PC-3 (cell line): ENCODE measurements around the gene PKLR.

Experiments used
- EZH2 ChIP-seq: fragments of 300-600 bp; sonication (generic); IDR thresholded peaks from one replicate; pipeline ENCODE4 v1.6.1; 2017; ENCODE audit warnings: antibody characterized with exemption, mild to moderate bottlenecking, low read length; ENCODE audit not compliant: unreplicated experiment
- EZH2phosphoT487 ChIP-seq: fragments of 300-600 bp; sonication (generic); IDR thresholded peaks from 2 replicates; pipeline ENCODE4 v1.6.1; 2018; ENCODE audit warnings: mild to moderate bottlenecking, antibody characterized with exemption, low read length, borderline replicate concordance
- TF ChIP-seq, protein P1 (sequence below): fragments of 300-600 bp; sonication (generic); conservative IDR thresholded peaks from 2 replicates; pipeline ENCODE4 v1.5.1; 2017; ENCODE audit warnings: antibody characterized with exemption, low read depth, mild to moderate bottlenecking, low read length

DNA sequence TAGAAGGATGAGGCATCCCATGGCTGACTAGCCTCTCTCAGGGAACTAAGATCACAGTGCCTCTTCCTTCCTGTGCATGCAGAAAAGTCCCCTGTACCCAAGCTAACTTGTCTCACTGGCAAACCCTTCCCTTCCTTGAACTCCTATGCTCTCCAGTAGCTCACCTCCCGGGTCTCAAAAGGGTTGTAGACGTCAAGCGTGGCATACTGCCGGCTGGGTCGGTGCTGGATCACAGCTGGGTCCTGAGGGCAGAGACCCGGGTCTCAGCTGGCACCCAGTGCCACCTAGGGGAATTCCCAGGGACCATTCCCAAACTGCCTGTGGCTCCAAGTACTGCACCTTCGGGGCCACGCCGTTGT, 39.8 kb downstream of the PKLR start:
- TF ChIP-seq, protein P1, sequence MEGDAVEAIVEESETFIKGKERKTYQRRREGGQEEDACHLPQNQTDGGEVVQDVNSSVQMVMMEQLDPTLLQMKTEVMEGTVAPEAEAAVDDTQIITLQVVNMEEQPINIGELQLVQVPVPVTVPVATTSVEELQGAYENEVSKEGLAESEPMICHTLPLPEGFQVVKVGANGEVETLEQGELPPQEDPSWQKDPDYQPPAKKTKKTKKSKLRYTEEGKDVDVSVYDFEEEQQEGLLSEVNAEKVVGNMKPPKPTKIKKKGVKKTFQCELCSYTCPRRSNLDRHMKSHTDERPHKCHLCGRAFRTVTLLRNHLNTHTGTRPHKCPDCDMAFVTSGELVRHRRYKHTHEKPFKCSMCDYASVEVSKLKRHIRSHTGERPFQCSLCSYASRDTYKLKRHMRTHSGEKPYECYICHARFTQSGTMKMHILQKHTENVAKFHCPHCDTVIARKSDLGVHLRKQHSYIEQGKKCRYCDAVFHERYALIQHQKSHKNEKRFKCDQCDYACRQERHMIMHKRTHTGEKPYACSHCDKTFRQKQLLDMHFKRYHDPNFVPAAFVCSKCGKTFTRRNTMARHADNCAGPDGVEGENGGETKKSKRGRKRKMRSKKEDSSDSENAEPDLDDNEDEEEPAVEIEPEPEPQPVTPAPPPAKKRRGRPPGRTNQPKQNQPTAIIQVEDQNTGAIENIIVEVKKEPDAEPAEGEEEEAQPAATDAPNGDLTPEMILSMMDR: no peak; the same call in none of the 2 replicates
- TF ChIP-seq EZH2phosphoT487 (no peak), EZH2 (no peak)
